GM23248 (cell line): Measurements from ENCODE around the gene MITF.
A peak's percentile ranks its signal among the peaks of the same experiment; 100 is the strongest.

ENCODE experiments used
- EZH2 ChIP-seq: fragments of 200-600 bp; sonication (generic); IDR thresholded peaks from 2 replicates; pipeline ENCODE4 v1.6.1; 2018; ENCODE audit warnings: antibody characterized with exemption, mild to moderate bottlenecking; ENCODE audit not compliant: insufficient read depth, poor library complexity, severe bottlenecking
- EZH2phosphoT487 ChIP-seq: fragments of 200-600 bp; sonication (generic); IDR thresholded peaks from 2 replicates; pipeline ENCODE4 v1.6.1; 2018; ENCODE audit warnings: antibody characterized with exemption, moderate library complexity, mild to moderate bottlenecking, low read depth; ENCODE audit not compliant: insufficient read depth

- TF ChIP-seq EZH2 (no peak), EZH2phosphoT487 (peak; percentile 94)
Measured at GRCh38 chr3:69806735-69807438, 67.6 kb downstream of the MITF start.
